Measurements from ENCODE around the gene SELENON.

SELENON gene

GRCh38 chr1:25802915-25803314 lies 2.9 kb downstream of the SELENON start:
- no peak overlapping the region for H3K4me3 ChIP-seq (ENCODE audit: low read depth, low read length)
- no peak overlapping the region for H3K27ac ChIP-seq (ENCODE audit: extremely low read depth, low read depth, low read length)
- CTCF ChIA-PET = interaction anchor here (1.0 to 3.9 kb wide), 2 partner anchors 7 to 194 kb away, joined by 4 to 25 read pairs; no protein-coding TSS in a partner anchor
- POLR2A ChIA-PET = interaction anchor here (0.6 to 1.1 kb wide), 3 partner anchors 16 to 571 kb away, joined by 3 to 6 read pairs (median 3); partner anchors contain the start of gene SYF2
- H3K9me3 ChIP-seq (ENCODE audit: control insufficient read depth, insufficient read depth, low read depth, low read length) = no peaks in the 10 kb centered on the region
- peaks cover 2% of the 10 kb centered on the region; the same call in 1 of the 2 replicates for H3K4me1 ChIP-seq (ENCODE audit: control insufficient read depth, insufficient read depth, low read length)
- TF ChIP-seq ZNF571 (tag by site-specific recombination; IDR thresholded peaks at IDR 0.05) (no peak), ZNF707 (tag by site-specific recombination; IDR thresholded peaks at IDR 0.05) (no peak), ZBTB48 (tag by site-specific recombination; IDR thresholded peaks at IDR 0.05) (no peak), ZNF391 (tag by site-specific recombination; IDR thresholded peaks at IDR 0.05; ENCODE audit: borderline replicate concordance, low read depth) (no peak), ZBTB20 (tag by site-specific recombination; IDR thresholded peaks at IDR 0.05) (0 out of 2 replicates have a peak, but pooled peaks have one; percentile 36)
- H3K36me3 ChIP-seq (ENCODE audit: control insufficient read depth in 2 of 2, insufficient read depth in 1 of 2, low read length in 2 of 2) = peaks cover 3 to 47% of the 10 kb centered on the region in 2 experiments; a peak in 2 of 3 replicates

- ChIA-PET CTCF (interaction anchor here (0.6 kb wide), 1 partner anchor 766 kb away, joined by 3 read pairs; no protein-coding TSS in a partner anchor), POLR2A (interaction anchor here (0.6 to 1.1 kb wide), 3 partner anchors 15 to 571 kb away, joined by 3 to 6 read pairs (median 3); partner anchors contain the start of gene SYF2)
- Histone ChIP-seq H3K36me3 (ENCODE audit: control insufficient read depth in 2 of 2, insufficient read depth in 1 of 2, low read length in 2 of 2) (peaks cover 3 to 51% of the 10 kb centered on the region in 2 experiments; a peak in 2 of 3 replicates), H3K9me3 (ENCODE audit: control insufficient read depth, insufficient read depth, low read depth, low read length) (no peaks in the 10 kb centered on the region), H3K27ac (ENCODE audit: extremely low read depth, low read depth, low read length) (no peak overlapping the region), H3K4me1 (ENCODE audit: control insufficient read depth, insufficient read depth, low read length) (peaks cover 2% of the 10 kb centered on the region; the same call in 1 of the 2 replicates), H3K4me3 (ENCODE audit: low read depth, low read length) (no peak overlapping the region)
- no peak for TF ChIP-seq ZNF529 (tag by site-specific recombination; IDR thresholded peaks at IDR 0.05; ENCODE audit: insufficient replicate concordance)
- TF ChIP-seq GLIS2 (tag by site-specific recombination; IDR thresholded peaks at IDR 0.05) = no peak
- TF ChIP-seq ZNF548 (tag by site-specific recombination; IDR thresholded peaks at IDR 0.05) = no peak
These were observed 3.4 kb downstream of the SELENON start for GRCh38 chr1:25803368-25803767.

GRCh38 chr1:25804244-25804963 lies 4.4 kb downstream of the SELENON start:
- ChIA-PET POLR2A (no interaction called here), CTCF (interaction anchor here (0.7 kb wide), 1 partner anchor 434 kb away, joined by 3 read pairs; no protein-coding TSS in a partner anchor)
- Histone ChIP-seq H3K27ac (ENCODE audit: extremely low read depth, low read depth, low read length) (no peak overlapping the region), H3K9me3 (ENCODE audit: control insufficient read depth, insufficient read depth, low read depth, low read length) (no peaks in the 10 kb centered on the region), H3K36me3 (ENCODE audit: control insufficient read depth in 2 of 2, insufficient read depth in 1 of 2, low read length in 2 of 2) (peaks cover 3 to 61% of the 10 kb centered on the region in 2 experiments; a peak in 2 of 3 replicates), H3K4me3 (ENCODE audit: low read depth, low read length) (no peak overlapping the region), H3K4me1 (ENCODE audit: control insufficient read depth, insufficient read depth, low read length) (peaks cover 2% of the 10 kb centered on the region; the same call in 1 of the 2 replicates)
- no peak for TF ChIP-seq WT1 (tag by site-specific recombination; IDR thresholded peaks at IDR 0.05)
- TF ChIP-seq ZFHX2 (tag by site-specific recombination; conservative IDR thresholded peaks at IDR 0.05) = no peak
- no peak for TF ChIP-seq ZBTB7A (tag by site-specific recombination; IDR thresholded peaks at IDR 0.05; ENCODE audit: low read depth)
- no peak for TF ChIP-seq ZNF10 (tag by site-specific recombination; IDR thresholded peaks at IDR 0.05)
- no peak for TF ChIP-seq ZNF223 (tag by site-specific recombination; IDR thresholded peaks at IDR 0.05)
- no peak for TF ChIP-seq BCL11B (tag by site-specific recombination; IDR thresholded peaks at IDR 0.05; ENCODE audit: low read depth)
- no peak for TF ChIP-seq ZBTB26 (tag by site-specific recombination; optimal IDR thresholded peaks at IDR 0.05)
- no peak for TF ChIP-seq ZNF707 (tag by site-specific recombination; IDR thresholded peaks at IDR 0.05)
- TF ChIP-seq KLF7 (tag by site-specific recombination; IDR thresholded peaks at IDR 0.05; ENCODE audit: borderline replicate concordance) = no peak
- TF ChIP-seq YY2 (tag by site-specific recombination; IDR thresholded peaks at IDR 0.05) = no peak
- TF ChIP-seq ZNF529 (tag by site-specific recombination; IDR thresholded peaks at IDR 0.05; ENCODE audit: insufficient replicate concordance) = no peak
- TF ChIP-seq ZNF140 (tag by site-specific recombination; IDR thresholded peaks at IDR 0.05) = no peak
- TF ChIP-seq ZNF184 (tag by site-specific recombination; IDR thresholded peaks at IDR 0.05) = no peak
- TF ChIP-seq EGR2 (tag by site-specific recombination; IDR thresholded peaks at IDR 0.05; ENCODE audit: low read depth) = no peak
- no peak for TF ChIP-seq ZBTB6 (tag by site-specific recombination; IDR thresholded peaks at IDR 0.05)
- no peak for TF ChIP-seq PRDM1 (tag by site-specific recombination; IDR thresholded peaks at IDR 0.05)
- no peak for TF ChIP-seq ELK4 (IDR thresholded peaks at IDR 0.05; ENCODE audit: borderline replicate concordance, low read depth, low read length)

All from HEK293 (cell line).